Measurements from ENCODE around the gene WNT3A. TPM values are rescaled to one million over a fixed set of nuclear protein-coding genes. Genes with fewer than 3 reads are reported as not detected.

The WNT3A gene
- total RNA-seq, 3 donors from 2014 or later: not detected

DNA sequence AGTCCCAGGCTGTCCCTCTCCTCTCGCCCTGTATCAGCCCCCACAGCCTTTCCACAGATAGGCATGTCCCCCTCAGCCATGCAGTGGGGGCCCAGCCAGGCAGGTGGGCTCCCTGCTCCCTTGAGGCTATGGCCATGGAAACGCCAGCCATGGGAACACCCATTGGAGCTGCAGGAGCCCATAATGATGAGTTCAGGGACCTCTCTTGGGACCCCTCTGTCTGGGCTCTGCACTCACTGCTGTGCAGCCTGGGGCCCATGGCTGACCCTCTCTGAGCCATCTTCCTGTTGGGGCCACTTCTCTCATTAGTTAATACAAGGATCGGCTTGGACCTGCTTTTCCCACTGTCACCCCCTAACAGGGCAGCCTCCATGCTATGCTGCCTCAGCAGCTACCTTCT, 33.2 kb downstream of the WNT3A start:
- TF ChIP-seq, protein P1, sequence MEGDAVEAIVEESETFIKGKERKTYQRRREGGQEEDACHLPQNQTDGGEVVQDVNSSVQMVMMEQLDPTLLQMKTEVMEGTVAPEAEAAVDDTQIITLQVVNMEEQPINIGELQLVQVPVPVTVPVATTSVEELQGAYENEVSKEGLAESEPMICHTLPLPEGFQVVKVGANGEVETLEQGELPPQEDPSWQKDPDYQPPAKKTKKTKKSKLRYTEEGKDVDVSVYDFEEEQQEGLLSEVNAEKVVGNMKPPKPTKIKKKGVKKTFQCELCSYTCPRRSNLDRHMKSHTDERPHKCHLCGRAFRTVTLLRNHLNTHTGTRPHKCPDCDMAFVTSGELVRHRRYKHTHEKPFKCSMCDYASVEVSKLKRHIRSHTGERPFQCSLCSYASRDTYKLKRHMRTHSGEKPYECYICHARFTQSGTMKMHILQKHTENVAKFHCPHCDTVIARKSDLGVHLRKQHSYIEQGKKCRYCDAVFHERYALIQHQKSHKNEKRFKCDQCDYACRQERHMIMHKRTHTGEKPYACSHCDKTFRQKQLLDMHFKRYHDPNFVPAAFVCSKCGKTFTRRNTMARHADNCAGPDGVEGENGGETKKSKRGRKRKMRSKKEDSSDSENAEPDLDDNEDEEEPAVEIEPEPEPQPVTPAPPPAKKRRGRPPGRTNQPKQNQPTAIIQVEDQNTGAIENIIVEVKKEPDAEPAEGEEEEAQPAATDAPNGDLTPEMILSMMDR (IDR thresholded peaks at IDR 0.05): no peak
- no peaks in the 10 kb centered on the region for H3K9me3 ChIP-seq
- H3K4me1 ChIP-seq (ENCODE audit: low read depth): peaks cover 3% of the 10 kb centered on the region
- ATAC-seq (no peak), DNase-seq (peak in 1 of 3 donors; percentile 15)
- intact Hi-C loops (cut with DNase I, micrococcal nuclease): no loop called here
- H3K36me3 ChIP-seq (ENCODE audit: low read depth): no peaks in the 10 kb centered on the region
- H3K4me3 ChIP-seq: no peak overlapping the region

DNA sequence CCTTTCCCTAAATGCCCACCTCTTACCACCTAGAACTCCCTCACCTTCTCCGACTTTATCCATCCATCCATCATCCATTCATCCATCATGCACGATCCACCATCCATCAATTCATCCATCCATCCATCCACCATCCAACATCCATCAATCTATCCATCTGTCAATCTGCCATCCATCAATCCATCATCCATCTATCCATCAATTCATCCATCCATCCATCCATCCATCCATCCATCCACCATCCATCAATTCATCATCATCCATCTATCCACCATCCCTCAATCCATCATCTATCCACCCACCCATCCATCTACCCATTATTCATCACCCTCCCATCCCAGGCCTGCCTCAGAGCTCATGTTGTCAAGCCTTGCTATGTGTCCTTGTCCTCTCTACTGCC, 34.5 kb downstream of the WNT3A start:
- TF ChIP-seq, protein P1 (IDR thresholded peaks at IDR 0.05): no peak
- no peak for ATAC-seq
- Histone ChIP-seq H3K36me3 (ENCODE audit: low read depth) (no peaks in the 10 kb centered on the region), H3K4me3 (no peak overlapping the region), H3K9me3 (no peaks in the 10 kb centered on the region), H3K4me1 (ENCODE audit: low read depth) (peaks cover 3% of the 10 kb centered on the region)
- DNase-seq: no peak
- intact Hi-C loops (cut with DNase I, micrococcal nuclease): no loop called here

DNA sequence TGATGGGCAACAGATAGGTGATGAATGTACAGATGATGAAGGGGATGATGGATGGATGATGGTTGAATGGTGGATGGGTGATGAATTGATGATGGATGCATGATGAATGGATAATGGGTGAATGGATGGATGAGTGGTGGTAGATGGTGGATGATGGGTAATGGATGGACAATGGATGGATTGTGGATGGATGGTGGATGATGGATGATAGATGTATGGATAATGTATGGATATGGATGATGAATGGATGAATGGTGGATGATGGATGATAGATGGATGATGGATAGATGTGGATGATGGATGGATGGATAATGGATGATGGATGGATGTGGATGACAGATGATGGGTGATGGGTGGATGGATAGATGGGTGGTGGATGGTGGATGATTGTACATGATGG, 35.7 kb downstream of the WNT3A start:
- Histone ChIP-seq H3K36me3 (ENCODE audit: low read depth) (no peaks in the 10 kb centered on the region), H3K4me3 (no peak overlapping the region), H3K4me1 (ENCODE audit: low read depth) (peaks cover 3% of the 10 kb centered on the region), H3K9me3 (no peaks in the 10 kb centered on the region)
- TF ChIP-seq, protein P1 (IDR thresholded peaks at IDR 0.05): no peak
- ATAC-seq (no peak), DNase-seq (no peak)
- intact Hi-C loops (cut with DNase I, micrococcal nuclease): no loop called here

DNA sequence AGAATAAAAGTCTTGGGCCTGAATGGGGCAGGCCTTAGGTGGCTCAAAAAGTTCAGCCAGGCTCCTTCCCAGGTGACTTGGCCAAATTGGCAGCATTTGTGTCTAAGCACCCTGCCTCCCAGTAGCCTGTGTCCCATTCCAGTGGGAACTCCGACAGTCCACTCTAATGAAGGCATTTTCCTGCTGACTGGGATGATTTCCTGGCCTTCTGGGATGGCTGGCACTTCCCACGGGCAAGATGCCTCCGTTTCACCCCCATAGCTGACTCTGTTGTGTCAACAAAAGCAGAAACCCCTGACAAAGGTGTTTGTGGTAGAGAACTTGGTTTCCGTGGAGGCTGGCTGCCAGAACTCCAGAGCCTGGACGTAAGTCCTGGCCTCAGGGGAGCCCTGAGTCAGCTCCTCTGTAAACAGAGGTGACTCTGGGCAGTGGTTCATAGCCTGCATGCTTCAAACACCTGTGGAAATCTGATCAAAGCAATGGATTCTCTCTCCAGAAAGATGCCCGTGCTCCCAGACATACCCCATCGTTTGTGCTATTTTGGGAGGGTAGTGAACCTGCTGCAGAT, 36.6 kb downstream of the WNT3A start:
- ATAC-seq (no peak), DNase-seq (peak in 1 of 3 donors; percentile 4)
- no peaks in the 10 kb centered on the region for H3K4me1 ChIP-seq (ENCODE audit: low read depth)
- TF ChIP-seq, protein P1 (IDR thresholded peaks at IDR 0.05): no peak
- no peaks in the 10 kb centered on the region for H3K36me3 ChIP-seq (ENCODE audit: low read depth)
- no peak overlapping the region for H3K4me3 ChIP-seq
- intact Hi-C loops (cut with DNase I, micrococcal nuclease): no loop called here
- no peaks in the 10 kb centered on the region for H3K9me3 ChIP-seq

DNA sequence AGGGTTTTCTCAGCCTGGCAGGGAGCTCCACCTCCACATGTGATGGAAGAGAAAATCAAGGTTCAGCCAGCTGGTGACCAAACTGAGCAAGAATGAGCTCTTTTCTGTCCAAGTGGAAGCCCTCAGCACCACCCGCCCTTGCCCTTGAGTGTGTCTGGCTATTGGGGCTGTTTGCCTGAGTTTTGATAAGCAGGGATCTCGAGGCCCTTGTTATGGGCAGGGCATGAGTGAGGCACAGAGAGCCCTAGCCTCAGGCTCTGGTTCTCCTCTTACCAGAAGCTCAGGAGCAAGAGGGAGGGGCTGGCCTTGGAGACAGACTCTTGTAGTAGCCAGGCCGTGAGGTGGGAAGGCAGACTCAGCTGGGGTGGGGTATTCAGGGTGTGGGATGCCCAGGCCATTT, 38.2 kb downstream of the WNT3A start:
- ATAC-seq (no peak), DNase-seq (no peak)
- no peaks in the 10 kb centered on the region for H3K9me3 ChIP-seq
- no peaks in the 10 kb centered on the region for H3K4me1 ChIP-seq (ENCODE audit: low read depth)
- no peak overlapping the region for H3K4me3 ChIP-seq
- TF ChIP-seq, protein P1 (IDR thresholded peaks at IDR 0.05): no peak
- H3K36me3 ChIP-seq (ENCODE audit: low read depth): no peaks in the 10 kb centered on the region
- intact Hi-C loops (cut with DNase I, micrococcal nuclease): no loop called here

DNA sequence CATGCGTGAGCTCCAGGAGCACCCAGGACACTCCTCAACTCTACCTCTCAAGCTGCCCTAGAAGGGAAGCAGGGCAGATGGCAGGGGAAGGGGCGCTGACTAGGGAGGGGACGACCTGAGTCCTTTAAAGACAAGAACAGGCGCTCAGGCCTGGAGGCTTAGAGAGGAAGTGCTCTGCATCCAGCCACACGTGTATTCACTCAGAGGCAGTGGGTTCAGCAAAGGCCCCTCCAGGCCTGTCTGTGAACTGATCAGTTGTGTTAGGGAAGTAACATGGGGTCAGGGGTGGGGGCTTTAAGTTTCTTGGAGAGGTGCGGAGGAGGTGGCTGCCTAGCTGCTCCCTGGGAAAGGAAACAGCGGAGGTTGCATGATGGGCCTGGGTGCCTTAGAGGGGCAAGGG, 38.6 kb downstream of the WNT3A start:
- DNase-seq: no peak
- TF ChIP-seq, protein P1 (IDR thresholded peaks at IDR 0.05): no peak
- ATAC-seq: no peak
- Histone ChIP-seq H3K4me1 (ENCODE audit: low read depth) (no peaks in the 10 kb centered on the region), H3K36me3 (ENCODE audit: low read depth) (no peaks in the 10 kb centered on the region), H3K9me3 (no peaks in the 10 kb centered on the region), H3K4me3 (no peak overlapping the region)
- intact Hi-C loops (cut with DNase I, micrococcal nuclease): no loop called here
